HepG2 (cell line): ENCODE results near the gene MBD3L3. TPM values are rescaled to one million over a fixed set of nuclear protein-coding genes. Genes with fewer than 3 reads are reported as not detected.

Source experiments
- ATAC-seq: fragments of 200-7000 bp; cut with Tn5 transposase; 3 replicates; pipeline ENCODE4 v1.9.1; 2020; ENCODE audit warnings: mild to moderate bottlenecking, moderate library complexity
- BruUV-seq: library from RNA; stranded (reverse); fragments of 400-500 nt; replicated peaks from 2 replicates; lab custom pipeline; 2021; lab: Mats Ljungman, UMichigan
- CTCF ChIA-PET: fragments of 300-600 bp; formaldehyde crosslinking; extraction: SDS; loops from one replicate; lab custom pipeline; 2021; ENCODE audit warnings: low total read pairs, inconsistent platforms, low intra/inter-chr PET ratio; lab: Yijun Ruan, JAX
- POLR2A ChIA-PET: fragments of 350-600 bp; sonication (Branson Sonifier 250); formaldehyde crosslinking; loops from one replicate; lab custom pipeline; 2020; ENCODE audit warnings: antibody characterized with exemption, inconsistent platforms; lab: Yijun Ruan, JAX
- DNase-seq: peaks from one replicate; pipeline ENCODE4 v3.0.0-alpha.2; 2015; ENCODE audit warnings: low spot score
- FAIRE-seq: peaks from 3 replicates; lab custom pipeline; 2011; peaks lifted over from hg19 to GRCh38; lab: Jason Lieb, UNC
- H2AFZ ChIP-seq: one replicate; pipeline ENCODE4 v1.6.1; 2011; ENCODE audit warnings: low read length, inconsistent platforms
- H3K27ac ChIP-seq: fragments of 300-600 bp; 3 replicates; pipeline ENCODE4 v1.8.0; 2011; ENCODE audit warnings: mixed run types, mild to moderate bottlenecking, mixed read lengths, low read length, inconsistent platforms; ENCODE audit not compliant: insufficient read depth; ENCODE audit errors: extremely low read length
- H3K27me3 ChIP-seq, 2 experiments: fragments of 200-600 bp in 1 of 2; 2 replicates in 1 of 2; 3 replicates in 1 of 2; pipeline versions ENCODE4 v1.6.0 to v1.8.0; 2011; ENCODE audit warnings: low read length in 2 of 2, mild to moderate bottlenecking in 2 of 2, moderate library complexity in 2 of 2, inconsistent platforms in 1 of 2; ENCODE audit not compliant: insufficient read depth in 2 of 2, control insufficient read depth in 1 of 2
- H3K36me3 ChIP-seq, 2 experiments: fragments of 200-600 bp in 1 of 2; replicated peaks in 1 of 2; 2 replicates in 1 of 2; 3 replicates in 1 of 2; pipeline versions ENCODE4 v1.5.1 to v1.8.0; 2011; ENCODE audit warnings: low read length in 2 of 2, inconsistent platforms in 1 of 2; ENCODE audit not compliant: insufficient read depth in 2 of 2, control insufficient read depth in 1 of 2
- H3K4me1 ChIP-seq: 2 replicates; pipeline ENCODE4 v1.5.1; 2012; ENCODE audit warnings: low read length, inconsistent platforms; ENCODE audit not compliant: insufficient read depth
- H3K4me2 ChIP-seq: 2 replicates; pipeline ENCODE4 v1.6.0; 2011; ENCODE audit warnings: low read depth, low read length, inconsistent platforms
- H3K4me3 ChIP-seq, 3 experiments: fragments of 200-600 bp in 1 of 3; sonication (generic), shearing (Covaris generic) in 1 of 3; replicated peaks in 1 of 3; 2 replicates each; pipeline ENCODE4 v1.5.1; 2011 to 2016; ENCODE audit warnings: low read length in 3 of 3, inconsistent platforms in 2 of 3, low read depth in 2 of 3, mild to moderate bottlenecking in 2 of 3, control low read depth in 1 of 3, mixed read lengths in 1 of 3; ENCODE audit not compliant: insufficient read depth in 1 of 3
- H3K79me2 ChIP-seq: one replicate; pipeline ENCODE4 v1.6.1; 2011; ENCODE audit warnings: low read length, inconsistent platforms; ENCODE audit not compliant: insufficient read depth
- H3K9ac ChIP-seq: 2 replicates; pipeline ENCODE4 v1.6.0; 2011; ENCODE audit warnings: mild to moderate bottlenecking, low read depth, low read length, inconsistent platforms; ENCODE audit not compliant: insufficient read depth
- H3K9me3 ChIP-seq: 2 replicates; pipeline ENCODE4 v1.5.1; 2012; ENCODE audit warnings: mild to moderate bottlenecking, low read length
- H4K20me1 ChIP-seq: 2 replicates; pipeline ENCODE4 v1.6.0; 2011; ENCODE audit warnings: inconsistent platforms, mild to moderate bottlenecking, low read length, moderate library complexity; ENCODE audit not compliant: insufficient read depth
- AGO2 ChIP-seq: fragments of 200-400 bp; formaldehyde crosslinking; optimal IDR thresholded peaks from 2 replicates; pipeline ENCODE3; 2017; ENCODE audit warnings: mild to moderate bottlenecking, low read depth, low read length, moderate library complexity
- DBP ChIP-seq: sonication (generic); formaldehyde crosslinking; IDR thresholded peaks from 2 replicates; pipeline ENCODE4 v1.4.0; 2020; ENCODE audit warnings: missing genetic modification reagents; ENCODE audit errors: not compliant biosample characterization
- DNMT3B ChIP-seq: conservative IDR thresholded peaks from 2 replicates; pipeline ENCODE4 v1.6.1; 2016; ENCODE audit warnings: missing biosample characterization, control low read depth
- SAP130 ChIP-seq: IDR thresholded peaks from 2 replicates; pipeline ENCODE4 v1.6.1; 2016; ENCODE audit warnings: low read depth
- TOE1 ChIP-seq: sonication (generic); formaldehyde crosslinking; IDR thresholded peaks from 2 replicates; pipeline ENCODE4 v1.4.0; 2020; ENCODE audit warnings: mild to moderate bottlenecking, missing genetic modification reagents
- ZBTB2 ChIP-seq: sonication (generic); formaldehyde crosslinking; IDR thresholded peaks from 2 replicates; pipeline ENCODE4 v1.8.0; 2022; ENCODE audit warnings: low read depth, missing genetic modification reagents
- ZC3H13 ChIP-seq: sonication (generic); formaldehyde crosslinking; IDR thresholded peaks from 2 replicates; pipeline ENCODE4 v1.8.1; 2023; ENCODE audit warnings: mild to moderate bottlenecking, missing genetic modification reagents, moderate library complexity
- ZMYM2 ChIP-seq: sonication (generic); formaldehyde crosslinking; IDR thresholded peaks from 2 replicates; pipeline ENCODE4 v1.8.0; 2022; ENCODE audit warnings: mild to moderate bottlenecking, missing genetic modification reagents
- ZNF547 ChIP-seq: sonication (generic); formaldehyde crosslinking; IDR thresholded peaks from 2 replicates; pipeline ENCODE4 v1.5.1; 2020; ENCODE audit warnings: mild to moderate bottlenecking, missing genetic modification reagents
- ZNF709 ChIP-seq: sonication (generic); formaldehyde crosslinking; IDR thresholded peaks from 2 replicates; pipeline ENCODE4 v1.5.0; 2020; ENCODE audit warnings: mild to moderate bottlenecking, missing genetic modification reagents
- ZNF749 ChIP-seq: sonication (generic); formaldehyde crosslinking; IDR thresholded peaks from 2 replicates; pipeline ENCODE4 v1.8.0; 2022; ENCODE audit warnings: mild to moderate bottlenecking, missing genetic modification reagents, moderate library complexity, borderline replicate concordance
- ZSCAN31 ChIP-seq: sonication (generic); formaldehyde crosslinking; IDR thresholded peaks from 2 replicates; pipeline ENCODE4 v1.5.0; 2020; ENCODE audit warnings: low read depth, mild to moderate bottlenecking, missing genetic modification reagents
- in situ Hi-C: cut with HindIII; loops from 2 replicates; pipeline ENCODE4 v1.10.0; 2017; ENCODE audit warnings: low pct_unique_long_range_greater_than_20kb; ENCODE audit not compliant: extremely low pct_ligation_motif_present
- intact Hi-C: fragments of 100-400 bp; cut with micrococcal nuclease; formaldehyde crosslinking; loops from one replicate; pipeline ENCODE4 v1.10.0; 2022; ENCODE audit not compliant: unreplicated experiment
- polyA plus RNA-seq, 8 experiments: library from polyadenylated mRNA; depleted of rRNA in 3 of 8; stranded (reverse) in 7 of 8; unstranded in 1 of 8; fragments of >200 nt; fragmentation: Illumina TruSeq in 4 of 8; extraction: Trizol in 4 of 8; gene quantifications; 2 replicates each; pipeline versions ENCODE4 v1.2.1 to v1.2.3, GENCODE V29; 2011 to 2016; ENCODE audit warnings: low read depth in 4 of 8, missing spikeins in 1 of 8, mixed read lengths in 1 of 8; ENCODE audit not compliant: insufficient read depth in 1 of 8
- total RNA-seq, 5 experiments: library from RNA; depleted of rRNA; stranded (reverse); fragments of >200 nt; fragmentation: Illumina TruSeq; extraction: Trizol; gene quantifications; 2 replicates each; pipeline ENCODE4 v1.2.3, GENCODE V29; 2016; ENCODE audit warnings: low read depth in 1 of 5
- TF ChIP-seq, protein P1 (sequence below): IDR thresholded peaks from 2 replicates; pipeline ENCODE4 v1.6.1; 2012; ENCODE audit warnings: inconsistent platforms
- TF ChIP-seq, protein P2 (sequence below): IDR thresholded peaks from 2 replicates; pipeline ENCODE4 v1.6.1; 2016; ENCODE audit warnings: mild to moderate bottlenecking
- TF ChIP-seq, protein P3 (sequence below): sonication (generic); formaldehyde crosslinking; IDR thresholded peaks from 2 replicates; pipeline ENCODE4 v1.4.0; 2020; ENCODE audit warnings: low read depth, missing genetic modification reagents

The MBD3L3 gene
- total and polyA plus RNA-seq, 2 of the 13 experiments (the other 11 are each of a cell fraction or from before 2014, with no cell fraction given) = not detected

DNA sequence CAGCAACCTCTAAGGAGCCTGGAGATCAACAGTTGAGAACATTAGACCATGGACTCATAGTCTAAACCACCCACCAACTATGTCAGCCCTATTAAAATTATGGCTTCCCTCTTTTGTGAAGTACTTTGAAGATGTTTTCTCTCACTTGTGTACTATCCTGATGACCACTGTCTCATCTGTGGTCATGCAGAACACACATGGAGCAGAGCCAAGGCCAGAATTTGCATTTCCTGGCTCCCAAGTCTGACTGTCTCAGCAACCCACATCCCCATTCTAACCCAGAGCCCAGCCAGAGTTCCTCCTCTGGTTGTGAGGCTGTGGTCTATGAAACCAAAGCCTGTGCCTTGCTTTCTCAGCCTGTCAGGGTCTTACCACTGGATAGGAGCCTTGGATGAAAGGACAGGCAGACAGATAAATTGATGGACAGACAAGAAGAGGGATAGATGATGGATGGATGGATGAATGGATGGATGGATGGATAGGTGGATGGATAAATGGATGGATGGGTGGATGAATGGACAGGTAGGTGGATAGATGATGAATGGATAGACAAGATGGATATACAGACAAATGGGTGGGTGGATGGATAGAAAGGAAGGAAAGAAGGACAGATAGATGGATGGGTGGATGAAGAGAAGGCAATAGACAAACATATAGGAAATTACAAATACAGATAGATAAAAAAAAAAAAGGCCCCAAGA is 46.4 kb upstream of the MBD3L3 start:
- FAIRE-seq (no peak), ATAC-seq (no peak), DNase-seq (no peak)
- Histone ChIP-seq H3K36me3 (no peaks in the 10 kb centered on the region), H2AFZ (no peak overlapping the region), H3K27me3 (no peaks in the 10 kb centered on the region), H3K79me2 (no peaks in the 10 kb centered on the region), H3K9ac (no peak overlapping the region), H3K4me2 (no peak overlapping the region), H3K9me3 (no peaks in the 10 kb centered on the region), H3K4me3 (no peak overlapping the region), H4K20me1 (no peaks in the 10 kb centered on the region), H3K27ac (no peak overlapping the region), H3K4me1 (peaks cover 29% of the 10 kb centered on the region)
- no TSS peak for BruUV-seq
- in situ Hi-C loops = loop anchor here (10.0 kb wide), 1 partner anchor 240 kb away; the partner anchor contains the start of gene ARHGEF18
- ChIA-PET CTCF (interaction anchor here (1.8 kb wide), 1 partner anchor 236 kb away, joined by 4 read pairs; no protein-coding TSS in a partner anchor), POLR2A (no interaction called here)
- intact Hi-C loops = no loop called here
- TF ChIP-seq, protein P1, sequence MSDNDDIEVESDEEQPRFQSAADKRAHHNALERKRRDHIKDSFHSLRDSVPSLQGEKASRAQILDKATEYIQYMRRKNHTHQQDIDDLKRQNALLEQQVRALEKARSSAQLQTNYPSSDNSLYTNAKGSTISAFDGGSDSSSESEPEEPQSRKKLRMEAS = no peak
- TF ChIP-seq ZC3H13 (CRISPR knock-in tag) (no peak), TOE1 (CRISPR knock-in tag) (no peak), AGO2 (no peak), DNMT3B (CRISPR knock-in tag) (no peak), DBP (no peak), ZNF547 (CRISPR knock-in tag) (no peak), ZNF709 (CRISPR knock-in tag) (no peak), ZBTB2 (no peak), ZNF749 (CRISPR knock-in tag) (no peak), SAP130 (CRISPR knock-in tag) (no peak), ZMYM2 (CRISPR knock-in tag) (no peak), ZSCAN31 (CRISPR knock-in tag) (no peak)
- TF ChIP-seq, protein P2, sequence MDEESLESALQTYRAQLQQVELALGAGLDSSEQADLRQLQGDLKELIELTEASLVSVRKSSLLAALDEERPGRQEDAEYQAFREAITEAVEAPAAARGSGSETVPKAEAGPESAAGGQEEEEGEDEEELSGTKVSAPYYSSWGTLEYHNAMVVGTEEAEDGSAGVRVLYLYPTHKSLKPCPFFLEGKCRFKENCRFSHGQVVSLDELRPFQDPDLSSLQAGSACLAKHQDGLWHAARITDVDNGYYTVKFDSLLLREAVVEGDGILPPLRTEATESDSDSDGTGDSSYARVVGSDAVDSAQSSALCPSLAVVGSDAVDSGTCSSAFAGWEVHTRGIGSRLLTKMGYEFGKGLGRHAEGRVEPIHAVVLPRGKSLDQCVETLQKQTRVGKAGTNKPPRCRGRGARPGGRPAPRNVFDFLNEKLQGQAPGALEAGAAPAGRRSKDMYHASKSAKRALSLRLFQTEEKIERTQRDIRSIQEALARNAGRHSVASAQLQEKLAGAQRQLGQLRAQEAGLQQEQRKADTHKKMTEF (CRISPR knock-in tag) = no peak
- TF ChIP-seq, protein P3, sequence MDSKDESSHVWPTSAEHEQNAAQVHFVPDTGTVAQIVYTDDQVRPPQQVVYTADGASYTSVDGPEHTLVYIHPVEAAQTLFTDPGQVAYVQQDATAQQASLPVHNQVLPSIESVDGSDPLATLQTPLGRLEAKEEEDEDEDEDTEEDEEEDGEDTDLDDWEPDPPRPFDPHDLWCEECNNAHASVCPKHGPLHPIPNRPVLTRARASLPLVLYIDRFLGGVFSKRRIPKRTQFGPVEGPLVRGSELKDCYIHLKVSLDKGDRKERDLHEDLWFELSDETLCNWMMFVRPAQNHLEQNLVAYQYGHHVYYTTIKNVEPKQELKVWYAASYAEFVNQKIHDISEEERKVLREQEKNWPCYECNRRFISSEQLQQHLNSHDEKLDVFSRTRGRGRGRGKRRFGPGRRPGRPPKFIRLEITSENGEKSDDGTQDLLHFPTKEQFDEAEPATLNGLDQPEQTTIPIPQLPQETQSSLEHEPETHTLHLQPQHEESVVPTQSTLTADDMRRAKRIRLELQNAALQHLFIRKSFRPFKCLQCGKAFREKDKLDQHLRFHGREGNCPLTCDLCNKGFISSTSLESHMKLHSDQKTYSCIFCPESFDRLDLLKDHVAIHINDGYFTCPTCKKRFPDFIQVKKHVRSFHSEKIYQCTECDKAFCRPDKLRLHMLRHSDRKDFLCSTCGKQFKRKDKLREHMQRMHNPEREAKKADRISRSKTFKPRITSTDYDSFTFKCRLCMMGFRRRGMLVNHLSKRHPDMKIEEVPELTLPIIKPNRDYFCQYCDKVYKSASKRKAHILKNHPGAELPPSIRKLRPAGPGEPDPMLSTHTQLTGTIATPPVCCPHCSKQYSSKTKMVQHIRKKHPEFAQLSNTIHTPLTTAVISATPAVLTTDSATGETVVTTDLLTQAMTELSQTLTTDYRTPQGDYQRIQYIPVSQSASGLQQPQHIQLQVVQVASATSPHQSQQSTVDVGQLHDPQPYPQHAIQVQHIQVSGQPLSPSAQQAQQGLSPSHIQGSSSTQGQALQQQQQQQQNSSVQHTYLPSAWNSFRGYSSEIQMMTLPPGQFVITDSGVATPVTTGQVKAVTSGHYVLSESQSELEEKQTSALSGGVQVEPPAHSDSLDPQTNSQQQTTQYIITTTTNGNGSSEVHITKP (CRISPR knock-in tag) = no peak
